H1 (cell line): ENCODE measurements around the gene RFPL3. TPM values are rescaled to one million over a fixed set of nuclear protein-coding genes. Genes with fewer than 3 reads are reported as not detected.

Experiments used
- BRCA1 ChIP-seq: IDR thresholded peaks from 2 replicates; pipeline ENCODE4 v1.6.1; 2012; ENCODE audit warnings: low read depth, low read length, improper control_type of control experiment
- EZH2 ChIP-seq: fragments of 200-600 bp; sonication (generic); IDR thresholded peaks from 2 replicates; pipeline ENCODE4 v1.7.1; 2012; ENCODE audit warnings: low read depth, mild to moderate bottlenecking, moderate library complexity, low read length, inconsistent platforms; ENCODE audit not compliant: severe bottlenecking
- RFX5 ChIP-seq: IDR thresholded peaks from 2 replicates; pipeline ENCODE4 v1.6.1; 2011; ENCODE audit warnings: low read depth, low read length, improper control_type of control experiment, borderline replicate concordance
- SIN3A ChIP-seq, 2 experiments: IDR thresholded peaks in 1 of 2; conservative IDR thresholded peaks in 1 of 2; 2 replicates each; pipeline ENCODE4 v1.6.1; 2011 to 2012; ENCODE audit warnings: low read length in 2 of 2, improper control_type of control experiment in 1 of 2, low read depth in 1 of 2, mild to moderate bottlenecking in 1 of 2
- polyA plus RNA-seq, 7 experiments: library from polyadenylated mRNA; depleted of rRNA in 3 of 7; stranded (reverse) in 5 of 7; unstranded in 2 of 7; fragments of >200 nt in 5 of 7; fragments of 200-250 nt in 2 of 7; gene quantifications; 1 replicate in 5 of 7; 2 replicates in 1 of 7; 4 replicates in 1 of 7; pipeline versions ENCODE4 v1.2.1 to v1.2.3, GENCODE V29; 2011 to 2013; ENCODE audit warnings: missing spikeins in 2 of 7, mixed read lengths in 2 of 7
- total RNA-seq: library from RNA; stranded (reverse); fragmentation: NEBNext Ultra II Directional; extraction: Animal tissue kit (Norgen Biotek cat#: 25700); gene quantifications from 2 replicates; pipeline ENCODE4 v1.2.1, GENCODE V29; 2021
- TF ChIP-seq, protein P1 (sequence below): IDR thresholded peaks from 2 replicates; pipeline ENCODE4 v1.6.1; 2012; ENCODE audit warnings: low read length, inconsistent platforms

RFPL3 gene
- total and polyA plus RNA-seq, 2 of the 8 experiments (the other 6 are each of a cell fraction or from before 2014, with no cell fraction given) = 0.08 to 0.24 TPM

GRCh38 chr22:32407936-32408335 lies 50.3 kb downstream of the RFPL3 start (continued):
- TF ChIP-seq, protein P1, sequence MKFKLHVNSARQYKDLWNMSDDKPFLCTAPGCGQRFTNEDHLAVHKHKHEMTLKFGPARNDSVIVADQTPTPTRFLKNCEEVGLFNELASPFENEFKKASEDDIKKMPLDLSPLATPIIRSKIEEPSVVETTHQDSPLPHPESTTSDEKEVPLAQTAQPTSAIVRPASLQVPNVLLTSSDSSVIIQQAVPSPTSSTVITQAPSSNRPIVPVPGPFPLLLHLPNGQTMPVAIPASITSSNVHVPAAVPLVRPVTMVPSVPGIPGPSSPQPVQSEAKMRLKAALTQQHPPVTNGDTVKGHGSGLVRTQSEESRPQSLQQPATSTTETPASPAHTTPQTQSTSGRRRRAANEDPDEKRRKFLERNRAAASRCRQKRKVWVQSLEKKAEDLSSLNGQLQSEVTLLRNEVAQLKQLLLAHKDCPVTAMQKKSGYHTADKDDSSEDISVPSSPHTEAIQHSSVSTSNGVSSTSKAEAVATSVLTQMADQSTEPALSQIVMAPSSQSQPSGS = no peak
- TF ChIP-seq SIN3A (conservative IDR thresholded peaks at IDR 0.05 in 1 of 2, IDR thresholded peaks at IDR 0.05 in 1 of 2; ENCODE audit: low read depth in 1 of 2, low read length in 2 of 2) (no peak), RFX5 (no peak), EZH2 (no peak), BRCA1 (no peak)
